ENCODE data around the gene CENPX. TPM values are rescaled to one million over a fixed set of nuclear protein-coding genes. Genes with fewer than 3 reads are reported as not detected.

CENPX gene
- total RNA-seq, 1 donor from 2014 or later: 38.7 TPM

Other genes starting within 250 kb of the CENPX start
- gene GCGR, start 218.7 kb downstream of the CENPX start, total RNA-seq: not detected in 2 replicates
- gene MCRIP1, start 189.6 kb downstream of the CENPX start, total RNA-seq: 25.8 and 32.6 TPM in 2 replicates
- gene PPP1R27, start 187.8 kb downstream of the CENPX start, total RNA-seq: 0.13 TPM in 1 of 2 replicates, not detected in the other
- gene P4HB, start 162.3 kb downstream of the CENPX start, total RNA-seq: 673 and 821 TPM in 2 replicates
- 57.4 and 67.0 TPM in 2 replicates for gene ARHGDIA, start 151.5 kb downstream of the CENPX start, total RNA-seq
- gene ALYREF, start 131.3 kb downstream of the CENPX start, total RNA-seq: 105 and 145 TPM in 2 replicates
- gene ANAPC11, start 131.2 kb downstream of the CENPX start, total RNA-seq: 237 and 251 TPM in 2 replicates
- gene NPB, start 120.6 kb downstream of the CENPX start, total RNA-seq: 0.26 and 0.51 TPM in 2 replicates
- gene PCYT2, start 111.5 kb downstream of the CENPX start, total RNA-seq: 16.5 and 29.5 TPM in 2 replicates
- 48.4 and 62.2 TPM in 2 replicates for gene SIRT7, start 104.7 kb downstream of the CENPX start, total RNA-seq
- 16.8 and 19.6 TPM in 2 replicates for gene MAFG, start 95.1 kb downstream of the CENPX start, total RNA-seq
- gene PYCR1, start 85.6 kb downstream of the CENPX start, total RNA-seq: 152 and 178 TPM in 2 replicates
- gene MYADML2, start 75.6 kb downstream of the CENPX start, total RNA-seq: not detected in 2 replicates
- gene NOTUM, start 61.7 kb downstream of the CENPX start, total RNA-seq: 0.13 TPM in 1 of 2 replicates, not detected in the other
- gene ASPSCR1, start 45.2 kb downstream of the CENPX start, total RNA-seq: 22.6 and 32.1 TPM in 2 replicates
- 6.1 and 8.4 TPM in 2 replicates for gene LRRC45, start 427 bp upstream of the CENPX start, total RNA-seq
- 18.7 and 25.2 TPM in 2 replicates for gene RAC3, start 8.8 kb upstream of the CENPX start, total RNA-seq
- gene DCXR, start 14.8 kb upstream of the CENPX start, total RNA-seq: 83.3 and 87.9 TPM in 2 replicates
- gene RFNG, start 28.9 kb upstream of the CENPX start, total RNA-seq: 26.3 and 38.7 TPM in 2 replicates
- gene GPS1, start 29.0 kb upstream of the CENPX start, total RNA-seq: 83.7 and 117 TPM in 2 replicates
- gene DUS1L, start 42.9 kb upstream of the CENPX start, total RNA-seq: 122 and 125 TPM in 2 replicates
- gene FASN, start 75.4 kb upstream of the CENPX start, total RNA-seq: 37.1 and 38.5 TPM in 2 replicates
- 8.1 and 10.8 TPM in 2 replicates for gene CCDC57, start 190.0 kb upstream of the CENPX start, total RNA-seq
- gene SLC16A3, start 206.2 kb upstream of the CENPX start, total RNA-seq: 162 and 205 TPM in 2 replicates